NCI-H1417 treated with DMSO at 0.1 percent for 48 hours (cell line): ENCODE results near the gene CHD6.

ENCODE experiments used
- DNase-seq: peaks from one replicate; lab custom pipeline; 2025; lab: John Stamatoyannopoulos, UW

Gene CHD6

DNA sequence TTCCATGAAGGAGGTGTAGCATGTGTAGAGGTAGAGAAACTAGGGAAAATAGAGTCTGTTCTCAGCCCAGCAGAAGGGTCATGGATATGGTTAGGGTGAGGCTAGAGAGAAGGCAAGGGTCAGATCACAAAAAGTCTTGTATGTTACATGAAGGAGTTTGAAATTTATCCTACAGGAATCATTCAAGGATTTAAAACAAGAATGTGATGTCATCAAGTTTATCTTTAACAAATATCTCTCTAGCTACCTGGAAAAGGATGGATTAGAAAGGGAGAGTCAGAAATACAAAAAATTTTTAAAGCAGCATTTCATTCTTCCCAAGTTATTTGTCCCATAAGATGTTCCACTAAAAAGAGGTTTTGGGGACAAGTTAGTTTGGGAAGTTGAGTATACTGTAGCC, 4.4 kb upstream of the CHD6 start:
- DNase-seq: no peak

DNA sequence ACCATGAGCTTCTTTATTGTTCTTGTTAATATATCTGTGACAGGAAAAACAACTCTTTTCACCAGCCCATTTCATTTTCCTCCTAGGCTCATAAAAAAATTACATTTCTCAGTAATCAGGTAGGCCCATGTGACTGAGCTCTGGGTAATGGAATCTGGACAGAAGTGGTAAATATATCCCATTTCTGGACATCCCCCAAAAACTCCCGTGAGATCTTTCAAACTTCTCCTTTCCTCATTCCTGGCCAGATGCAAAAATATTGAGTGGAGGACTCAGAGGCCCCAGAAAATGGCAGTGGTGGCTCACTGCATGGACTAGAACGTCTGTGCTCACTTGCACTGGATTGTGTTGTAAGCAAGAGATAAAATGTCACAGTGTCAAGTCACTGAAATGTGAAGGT, 3.8 kb upstream of the CHD6 start:
- no peak for DNase-seq

DNA sequence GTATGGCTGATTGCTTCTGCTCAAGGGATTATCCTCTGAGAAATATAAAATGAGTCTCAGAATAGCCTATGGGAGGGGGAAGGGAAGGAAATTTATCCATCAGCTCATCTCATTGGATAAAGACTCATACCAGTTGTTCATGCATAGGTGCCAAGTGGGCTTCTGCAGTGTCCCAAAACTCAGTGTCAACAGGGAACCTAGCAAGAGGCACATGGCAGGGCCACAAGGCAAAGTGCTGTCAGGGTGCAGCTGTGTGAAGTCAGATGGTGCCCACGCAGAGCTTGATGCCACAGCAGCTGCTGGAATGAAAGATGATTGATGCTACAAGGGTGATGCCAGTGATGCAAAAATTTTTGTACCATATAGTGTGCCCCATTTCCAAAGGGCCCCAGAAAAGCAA, 3.2 kb upstream of the CHD6 start:
- no peak for DNase-seq

DNA sequence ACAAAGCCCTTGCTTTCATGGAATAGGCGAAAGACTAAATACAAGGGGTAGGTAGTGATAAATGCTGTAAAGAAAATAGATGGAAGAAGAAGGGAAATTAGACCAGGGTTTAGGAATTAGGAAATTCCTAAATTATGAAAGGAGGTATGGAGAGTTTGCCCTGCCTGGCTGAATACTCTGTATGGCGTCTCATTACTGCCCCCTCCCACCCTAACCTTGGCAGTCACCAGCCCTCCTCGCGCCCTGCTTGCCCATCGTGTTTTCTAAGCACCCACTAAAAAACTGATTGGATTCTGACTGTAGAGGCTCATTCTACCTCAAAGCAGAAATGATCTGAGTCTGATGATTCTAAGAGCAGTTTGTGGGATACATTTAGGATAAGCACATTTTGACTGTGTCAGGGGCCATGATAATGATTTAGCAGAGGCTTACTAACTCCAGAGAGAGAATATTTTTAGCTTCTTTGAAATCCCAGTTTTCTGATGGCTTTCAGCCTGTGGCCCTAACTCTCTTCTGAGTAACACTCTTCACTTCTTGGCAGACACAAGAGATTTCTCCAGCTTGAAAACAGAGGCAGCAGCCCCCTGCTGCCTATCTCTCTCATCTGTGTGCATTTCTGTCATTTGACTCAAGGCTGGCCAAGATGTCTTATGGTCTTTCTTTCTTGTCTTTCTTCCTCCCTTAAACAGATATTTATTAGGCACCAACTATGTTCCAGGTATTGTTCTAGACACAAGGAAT, 1.4 kb upstream of the CHD6 start:
- no peak for DNase-seq

DNA sequence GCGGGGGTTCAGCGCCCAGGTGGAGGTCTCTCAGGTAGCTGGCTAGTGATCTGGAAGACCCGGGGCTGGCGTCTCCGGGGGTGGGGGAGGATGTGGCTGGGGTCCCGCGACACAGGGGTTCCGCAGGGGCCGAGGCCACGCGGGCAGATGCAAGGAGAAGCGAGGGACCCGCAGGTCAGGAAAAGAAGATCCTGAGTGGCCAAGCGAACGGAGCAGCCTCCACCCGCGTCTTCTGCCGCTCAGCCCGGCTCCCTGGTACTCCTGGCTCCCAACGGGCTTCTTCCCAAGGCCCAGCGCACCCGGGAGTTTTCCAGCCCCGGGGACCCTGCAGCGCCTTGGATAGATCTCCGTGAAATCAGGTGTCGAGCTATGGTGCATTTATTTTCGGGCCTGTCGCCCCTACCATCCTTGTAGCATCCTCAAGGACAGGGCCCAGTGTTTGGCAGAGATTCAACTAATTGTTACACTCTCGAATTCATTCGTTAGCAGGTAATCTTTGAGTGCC, 682 bp upstream of the CHD6 start:
- DNase-seq: no peak

DNA sequence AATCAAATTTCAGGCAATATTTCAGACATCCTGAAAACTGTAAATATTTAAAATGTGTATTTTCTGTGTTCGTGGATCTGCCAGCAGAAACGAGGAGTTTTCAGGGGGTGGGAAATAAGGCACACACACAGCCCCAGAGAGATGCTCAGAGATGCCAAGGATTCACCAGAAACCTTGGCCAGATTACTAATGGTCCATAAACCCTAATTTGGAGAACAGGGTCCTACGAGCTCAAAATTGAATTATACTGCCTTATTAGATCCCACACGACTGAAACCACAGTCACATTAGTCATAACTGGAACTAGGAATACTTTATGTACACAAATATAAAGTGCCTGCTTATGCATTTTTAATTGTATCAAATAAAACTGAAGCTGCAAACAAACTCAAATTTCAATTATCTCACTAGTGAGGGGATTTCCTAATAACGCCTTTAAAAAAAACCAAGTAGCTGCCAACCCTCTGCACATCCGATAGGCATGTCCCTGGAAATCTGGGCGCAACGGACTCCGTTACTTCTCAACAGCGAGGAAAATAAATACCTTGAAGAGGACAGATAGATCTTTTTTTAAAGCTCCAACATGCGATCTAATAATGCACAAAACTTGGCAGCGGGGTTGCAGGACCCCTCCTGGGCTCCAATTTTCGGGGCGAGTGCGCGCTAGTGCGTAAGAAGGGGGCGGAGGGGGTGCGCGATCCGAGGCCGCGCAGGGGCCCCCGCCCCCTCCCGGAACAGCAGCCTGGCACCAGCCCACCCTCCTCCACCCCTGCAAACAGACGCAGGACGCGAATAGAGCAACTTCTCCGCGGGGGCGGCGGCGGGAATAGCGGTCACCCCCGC, 897 bp downstream of the CHD6 start:
- DNase-seq: no peak

DNA sequence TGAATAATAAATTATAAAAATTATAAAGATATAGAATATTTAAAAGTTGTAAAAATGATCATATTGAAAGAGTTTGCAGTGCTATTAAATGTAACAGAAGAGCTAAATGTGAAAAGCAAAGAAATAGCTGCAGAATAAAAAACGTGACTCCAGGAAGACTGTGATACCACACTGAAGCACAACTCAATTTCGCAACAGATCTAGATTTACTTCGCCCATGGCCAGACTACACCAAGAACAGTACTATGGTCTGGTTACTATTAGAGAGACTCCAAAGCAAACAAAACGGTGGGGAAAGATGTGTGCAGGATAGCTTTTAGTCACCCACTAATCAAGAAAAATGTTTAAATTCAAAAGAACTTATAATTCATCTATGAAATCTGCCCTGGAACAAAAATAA, 1.9 kb downstream of the CHD6 start:
- no peak for DNase-seq

DNA sequence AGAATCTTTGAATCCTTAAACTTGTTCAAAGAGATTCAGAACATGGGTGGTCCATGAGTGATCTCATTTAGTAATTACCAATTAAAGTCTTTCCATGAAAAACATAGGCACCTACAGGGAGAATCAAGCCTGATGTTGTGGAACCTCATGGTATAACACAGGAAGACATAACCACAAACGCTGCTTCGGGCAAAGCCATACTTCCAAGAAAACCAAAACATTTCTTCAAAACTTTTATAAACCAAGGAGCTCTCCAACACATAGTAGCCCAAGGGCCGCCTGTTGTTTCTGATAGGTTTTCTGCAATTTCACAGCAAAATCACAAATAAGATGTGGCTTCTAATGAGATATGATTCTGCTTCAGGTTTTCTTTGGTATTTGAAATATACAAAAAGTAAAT, 2.5 kb downstream of the CHD6 start:
- no peak for DNase-seq

DNA sequence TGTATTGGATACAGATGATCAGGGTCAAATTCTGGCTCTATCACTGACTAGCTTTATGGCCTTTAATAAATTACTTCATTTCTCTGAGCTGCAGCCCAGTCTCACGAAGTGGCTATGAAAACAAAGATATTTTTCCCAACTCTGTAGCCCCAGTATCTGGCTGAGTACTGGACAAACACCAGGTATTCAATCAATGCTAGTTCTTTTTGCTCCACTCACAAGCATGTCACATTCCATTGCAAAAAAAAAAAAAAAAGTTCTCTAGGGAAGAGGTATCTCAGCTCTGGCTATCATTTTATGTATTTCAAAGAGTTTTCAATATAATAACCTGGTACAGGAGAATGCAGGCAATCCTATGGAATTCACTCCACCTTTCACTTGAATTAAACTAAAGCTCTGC, 3.1 kb downstream of the CHD6 start:
- DNase-seq: no peak

DNA sequence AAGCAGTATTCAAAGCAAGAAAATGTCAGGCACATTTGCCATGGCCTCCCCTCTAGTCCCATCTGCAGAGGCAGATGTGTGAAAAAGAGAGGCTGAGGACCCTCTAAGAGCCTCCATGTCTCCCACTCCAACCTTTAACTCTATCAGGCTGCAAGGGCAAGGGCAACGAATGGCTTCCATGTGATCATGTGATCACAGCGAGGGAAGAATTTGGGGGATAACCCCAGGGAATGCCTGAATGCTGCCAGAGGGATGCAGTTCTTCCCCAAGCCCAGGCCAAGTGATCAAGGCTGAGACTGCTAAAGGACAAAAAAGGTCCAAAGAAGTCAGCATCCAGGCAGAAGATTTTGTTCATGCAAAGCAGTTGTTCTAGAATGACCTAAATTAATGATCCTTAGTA, 4.9 kb downstream of the CHD6 start:
- no peak for DNase-seq

DNA sequence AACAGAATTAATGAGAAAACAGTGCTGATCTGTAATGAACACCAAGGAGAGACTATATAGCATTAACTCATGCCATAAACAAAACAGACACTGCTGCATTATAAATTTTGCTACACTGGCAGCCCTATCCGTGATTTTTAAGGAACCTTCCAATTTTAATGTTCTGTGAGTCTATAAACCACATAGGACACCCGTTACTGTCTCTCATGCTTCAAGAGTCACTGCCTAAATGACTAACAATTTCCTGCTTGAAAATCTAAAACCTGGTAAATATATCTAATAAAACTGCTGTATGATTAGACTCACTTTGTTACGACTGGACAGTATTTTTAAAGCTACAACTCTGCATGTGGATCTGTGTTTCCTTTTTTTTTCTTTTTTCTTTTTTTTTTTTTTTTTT, 8.7 kb downstream of the CHD6 start:
- no peak for DNase-seq

DNA sequence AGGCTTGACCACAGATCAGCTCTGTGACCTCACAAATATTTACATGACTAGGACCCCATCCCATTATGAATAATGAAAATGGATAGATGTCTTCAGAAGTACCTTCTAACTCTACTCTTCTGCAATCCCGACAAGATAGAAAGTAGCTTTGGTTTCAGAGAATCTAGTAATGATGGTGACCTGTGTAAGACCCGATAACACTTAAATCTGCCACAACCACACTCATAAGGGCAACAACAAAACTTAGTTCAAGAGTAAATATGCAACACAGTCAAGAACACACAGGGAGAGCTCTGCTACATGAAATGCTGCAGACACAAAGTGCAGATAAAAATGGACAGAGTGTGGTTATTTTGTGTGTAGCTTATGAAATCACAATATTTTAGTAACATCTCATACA, 9.6 kb downstream of the CHD6 start:
- no peak for DNase-seq

DNA sequence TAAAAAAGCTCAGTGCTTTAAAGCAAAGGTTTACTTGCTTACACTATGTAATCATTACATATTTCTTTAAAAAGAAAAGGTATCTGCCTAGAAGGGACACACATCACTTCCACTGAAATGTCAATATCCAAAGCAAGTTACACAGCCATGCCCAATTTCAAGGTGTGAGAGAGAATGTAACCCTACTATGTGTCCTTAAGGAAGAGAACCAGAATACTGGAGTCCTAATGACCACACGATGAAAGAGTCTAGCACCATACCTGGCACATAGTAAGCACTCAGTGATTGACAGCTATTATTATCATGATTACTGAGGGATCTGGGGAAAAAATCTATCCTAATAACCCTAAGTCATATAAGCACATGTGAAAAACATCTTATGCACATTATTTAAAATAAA, 10.4 kb downstream of the CHD6 start:
- no peak for DNase-seq

DNA sequence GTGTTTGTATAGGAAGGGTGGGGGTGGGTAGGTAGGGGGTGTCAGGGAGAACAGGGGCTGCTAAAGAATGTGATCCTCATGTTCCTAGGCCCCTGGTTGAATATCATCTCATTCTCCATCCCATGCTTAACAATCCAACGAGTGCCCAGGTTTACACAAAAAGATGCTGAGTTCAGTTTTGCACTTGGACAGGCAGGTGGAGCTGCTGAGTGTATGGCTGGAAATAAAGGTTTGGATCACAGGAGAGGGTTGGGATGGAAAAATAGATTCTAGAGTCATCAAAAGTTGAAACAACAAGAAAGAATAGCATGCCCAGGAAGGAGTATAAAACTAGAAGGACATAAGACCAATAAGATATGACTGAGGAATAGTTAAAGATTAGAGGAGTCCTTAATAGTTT, 14.2 kb downstream of the CHD6 start:
- DNase-seq: no peak

DNA sequence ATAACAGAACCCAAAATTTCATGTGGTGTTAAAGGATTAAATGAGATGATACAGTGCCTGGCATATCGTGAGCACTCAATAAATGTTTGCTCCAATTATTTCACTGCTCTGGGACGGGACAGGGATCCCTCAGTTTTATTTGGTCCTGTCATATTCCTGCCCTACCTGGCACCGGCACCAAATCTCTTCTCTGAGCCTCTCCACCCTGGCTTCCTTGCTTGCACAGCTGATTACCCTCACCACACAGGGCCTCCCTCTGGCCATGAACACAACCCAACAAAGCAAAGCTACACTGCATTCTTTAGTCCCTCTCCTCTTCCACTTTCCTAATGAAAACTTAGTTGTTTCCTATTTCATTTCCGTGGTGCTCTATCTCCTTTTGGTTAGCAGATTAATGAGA, 16.4 kb downstream of the CHD6 start:
- no peak for DNase-seq

DNA sequence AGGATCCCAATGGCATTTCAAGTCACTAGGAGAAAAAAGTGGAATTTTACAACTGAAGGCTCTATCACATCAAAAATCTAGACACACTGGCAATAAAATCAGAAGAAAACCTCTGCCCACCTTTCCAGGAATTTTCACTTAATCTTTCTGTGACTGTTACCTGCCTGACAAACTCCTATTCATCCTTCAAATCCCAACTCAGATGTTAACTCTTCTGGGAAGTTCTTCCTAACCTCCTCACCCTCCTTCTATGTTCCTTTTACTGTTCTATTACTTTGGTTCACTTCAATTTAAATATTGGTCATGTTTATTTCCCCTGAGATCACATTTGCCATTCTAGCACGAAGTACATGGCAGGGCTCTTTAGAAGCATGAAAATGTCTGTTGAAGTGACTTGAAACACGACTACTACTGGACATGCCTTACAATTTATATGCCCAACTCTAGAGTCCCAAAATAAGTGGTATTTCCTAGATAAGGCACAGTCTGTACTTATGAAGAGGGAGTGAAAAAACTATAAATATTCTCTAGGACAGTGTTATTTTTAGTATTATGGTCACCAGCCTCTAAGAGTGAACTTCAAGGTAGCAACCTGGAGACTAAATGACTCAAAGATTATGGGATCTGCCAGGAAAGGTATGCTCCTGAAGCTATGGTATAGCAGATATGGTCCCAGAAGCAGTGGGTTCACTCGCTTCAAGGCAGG, 17.1 kb downstream of the CHD6 start:
- DNase-seq: no peak

DNA sequence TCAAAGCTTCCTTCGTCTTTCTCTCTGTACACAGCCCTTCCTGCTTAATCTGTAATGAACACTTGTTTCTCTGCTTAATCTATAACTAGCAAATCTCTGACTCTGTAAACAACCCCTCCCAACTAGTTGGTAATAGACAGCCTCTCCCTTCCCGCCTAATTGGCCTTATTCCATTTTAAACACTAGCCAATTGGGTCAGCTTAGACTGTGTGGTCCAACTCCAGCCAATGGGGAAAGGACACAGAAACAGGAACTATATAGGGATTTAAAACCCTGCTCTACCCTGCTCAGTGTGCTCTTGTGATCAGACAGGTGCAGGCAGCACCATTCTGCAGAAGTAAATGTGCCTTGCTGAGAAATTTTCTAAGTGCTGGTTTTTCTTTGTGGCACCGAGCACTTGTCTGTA, 18.5 kb downstream of the CHD6 start:
- DNase-seq: no peak

DNA sequence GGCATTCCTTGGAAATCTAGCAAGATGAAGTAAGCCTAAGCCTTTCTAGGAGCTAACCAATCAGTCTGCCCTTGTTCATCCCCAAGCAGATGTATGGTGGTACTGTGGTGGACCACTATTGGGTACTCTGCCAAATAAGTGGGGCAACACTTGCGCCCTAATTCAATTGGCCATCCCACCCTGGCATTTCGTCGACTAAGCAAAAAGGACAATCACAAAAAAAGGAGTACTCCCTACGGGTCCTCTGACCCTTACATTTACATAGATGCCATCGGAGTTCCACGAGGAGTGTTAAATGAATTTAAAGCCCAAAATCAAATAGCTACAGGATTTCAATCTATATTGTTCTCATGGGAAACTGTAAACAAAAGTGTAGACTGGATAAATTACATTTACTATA, 19.5 kb downstream of the CHD6 start:
- no peak for DNase-seq

DNA sequence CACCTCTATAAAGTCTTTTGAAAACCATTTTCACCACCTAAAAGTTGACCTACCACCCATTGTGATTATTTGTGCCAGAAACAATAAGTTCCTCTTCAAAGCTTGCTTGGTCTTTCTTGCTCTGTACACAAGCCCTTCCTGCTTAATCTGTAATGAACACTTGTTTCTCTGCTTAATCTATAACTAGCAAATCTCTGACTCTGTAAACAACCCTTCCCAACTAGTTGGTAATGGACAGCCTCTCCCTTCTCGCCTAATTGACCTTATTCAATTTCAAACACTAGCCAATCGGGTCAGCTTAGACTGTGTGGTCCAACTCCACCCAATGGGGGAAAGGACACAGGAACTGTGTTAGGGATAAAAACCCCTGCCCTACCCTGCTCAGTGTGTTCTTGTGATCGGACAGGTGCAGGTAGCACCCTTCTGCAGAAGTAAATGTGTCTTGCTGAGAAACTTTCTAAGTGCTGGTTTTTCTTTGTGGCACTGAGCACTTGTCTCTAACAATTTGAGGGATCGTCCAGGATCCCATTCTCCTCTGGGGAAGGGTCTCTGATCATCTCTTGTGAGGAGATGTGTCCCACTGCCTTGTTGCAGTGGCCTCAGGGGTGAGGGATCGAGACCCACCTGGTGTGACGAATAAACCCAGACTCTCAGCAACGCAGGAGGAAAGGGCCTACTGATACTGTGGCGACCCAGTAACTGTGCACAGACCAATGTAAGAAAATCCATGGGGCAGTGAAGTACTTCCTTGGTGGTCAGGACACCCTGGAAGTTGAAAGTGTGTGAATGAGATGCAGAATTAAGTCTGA, 23.5 kb downstream of the CHD6 start:
- no peak for DNase-seq

DNA sequence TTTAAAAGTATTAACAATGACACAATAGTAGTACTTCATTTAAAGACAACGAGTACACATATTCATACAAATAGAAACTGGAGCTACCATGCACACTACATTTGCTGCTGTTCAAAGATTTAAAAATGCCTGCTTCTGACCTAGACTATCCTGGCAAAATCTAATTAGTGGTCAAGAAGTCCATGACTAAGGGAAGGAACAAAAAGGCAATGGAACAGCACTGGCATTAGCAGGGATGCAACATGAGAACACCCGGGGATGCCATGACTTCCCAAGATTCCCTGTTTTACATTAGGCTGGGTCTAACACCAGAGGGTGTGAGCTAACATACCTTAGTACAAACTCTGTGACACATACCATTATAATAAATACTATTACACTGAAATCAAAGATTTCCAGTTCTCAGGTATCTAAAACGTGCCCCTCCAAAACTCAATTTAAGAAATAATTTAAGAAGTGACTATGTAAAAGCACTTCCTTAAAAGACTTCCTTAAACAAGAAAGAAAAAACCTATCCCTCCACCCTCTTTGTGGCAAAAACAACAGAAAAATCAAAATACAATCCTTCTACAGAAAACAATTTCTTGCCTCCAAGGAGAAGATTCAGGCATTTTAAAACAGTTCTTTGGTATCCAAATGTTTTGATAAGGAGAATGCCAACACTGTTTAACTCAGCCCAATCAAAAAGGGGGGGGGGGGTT, 25.5 kb downstream of the CHD6 start:
- DNase-seq: no peak

DNA sequence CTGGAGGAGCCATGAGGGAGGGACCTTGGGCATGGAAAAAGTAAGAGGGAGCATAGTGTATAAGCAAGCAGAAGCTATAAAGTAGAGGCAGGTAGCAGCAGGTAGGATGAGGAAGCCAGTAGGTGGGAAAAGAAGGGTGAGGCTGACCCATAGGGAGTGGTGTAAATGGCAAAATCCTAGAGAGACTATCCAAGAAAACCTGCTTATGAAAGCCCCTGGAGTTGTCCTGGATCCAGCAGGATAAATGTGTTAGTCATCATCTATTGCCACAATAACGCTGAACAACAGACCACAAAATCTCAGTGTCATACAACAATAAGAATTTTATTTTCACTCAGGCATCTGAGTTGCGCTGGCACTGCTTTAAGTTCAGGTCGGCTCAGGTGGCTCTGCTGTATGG, 30.2 kb downstream of the CHD6 start:
- no peak for DNase-seq
